ENCODE measurements around the gene RBBP8NL. TPM values are rescaled to one million over a fixed set of nuclear protein-coding genes. Genes with fewer than 3 reads are reported as not detected.

RBBP8NL gene
- total RNA-seq, 1 experiment from 2014 or later = not detected

- H3K4me1 Mint-ChIP-seq (ENCODE audit: insufficient read depth, unreplicated experiment) = no peaks in the 10 kb centered on the region
- DNase-seq (ENCODE audit: unreplicated experiment) = no peak
- ChIA-PET CTCF (interaction anchor here (0.6 to 0.7 kb wide), 3 partner anchors 145 to 1036 kb away, joined by 3 to 5 read pairs (median 4); partner anchors contain the start of gene TCFL5), POLR2A (no interaction called here)
- intact Hi-C loops (cut with micrococcal nuclease) = no loop called here
- TF ChIP-seq CTCF (IDR thresholded peaks at IDR 0.05; ENCODE audit: unreplicated experiment) = no peak
- H3K36me3 Mint-ChIP-seq (ENCODE audit: insufficient read depth, unreplicated experiment) = no peaks in the 10 kb centered on the region
- H3K4me3 Mint-ChIP-seq (ENCODE audit: unreplicated experiment) = no peak overlapping the region
- no peak overlapping the region for H3K27ac Mint-ChIP-seq (ENCODE audit: low read depth, unreplicated experiment)
- BruUV-seq (replicated peaks) = no TSS peak
- peaks cover 10% of the 10 kb centered on the region for H3K27me3 Mint-ChIP-seq (ENCODE audit: insufficient read depth, unreplicated experiment)
- no peaks in the 10 kb centered on the region for H3K9me3 Mint-ChIP-seq (ENCODE audit: unreplicated experiment)
These were observed 33.3 kb upstream of the RBBP8NL start for GRCh38 chr20:62460678-62461077.

- H3K36me3 Mint-ChIP-seq (ENCODE audit: insufficient read depth, unreplicated experiment) = no peaks in the 10 kb centered on the region
- ChIA-PET CTCF (no interaction called here), POLR2A (no interaction called here)
- no peak overlapping the region for H3K27ac Mint-ChIP-seq (ENCODE audit: low read depth, unreplicated experiment)
- H3K27me3 Mint-ChIP-seq (ENCODE audit: insufficient read depth, unreplicated experiment) = peaks cover 12% of the 10 kb centered on the region
- intact Hi-C loops (cut with micrococcal nuclease) = no loop called here
- no peak overlapping the region for H3K4me3 Mint-ChIP-seq (ENCODE audit: unreplicated experiment)
- no TSS peak for BruUV-seq (replicated peaks)
- no peaks in the 10 kb centered on the region for H3K4me1 Mint-ChIP-seq (ENCODE audit: insufficient read depth, unreplicated experiment)
- DNase-seq (ENCODE audit: unreplicated experiment) = no peak
- H3K9me3 Mint-ChIP-seq (ENCODE audit: unreplicated experiment) = no peaks in the 10 kb centered on the region
- no peak for TF ChIP-seq CTCF (IDR thresholded peaks at IDR 0.05; ENCODE audit: unreplicated experiment)
These were observed 32.1 kb upstream of the RBBP8NL start for GRCh38 chr20:62459488-62459887.

- no peak overlapping the region for H3K27ac Mint-ChIP-seq (ENCODE audit: low read depth, unreplicated experiment)
- H3K36me3 Mint-ChIP-seq (ENCODE audit: insufficient read depth, unreplicated experiment) = no peaks in the 10 kb centered on the region
- CTCF ChIA-PET = no interaction called here
- POLR2A ChIA-PET = no interaction called here
- no peak for TF ChIP-seq CTCF (IDR thresholded peaks at IDR 0.05; ENCODE audit: unreplicated experiment)
- intact Hi-C loops (cut with micrococcal nuclease) = no loop called here
- peaks cover 21% of the 10 kb centered on the region for H3K27me3 Mint-ChIP-seq (ENCODE audit: insufficient read depth, unreplicated experiment)
- H3K4me1 Mint-ChIP-seq (ENCODE audit: insufficient read depth, unreplicated experiment) = no peaks in the 10 kb centered on the region
- no TSS peak for BruUV-seq (replicated peaks)
- DNase-seq (ENCODE audit: unreplicated experiment) = no peak
- H3K9me3 Mint-ChIP-seq (ENCODE audit: unreplicated experiment) = no peaks in the 10 kb centered on the region
- H3K4me3 Mint-ChIP-seq (ENCODE audit: unreplicated experiment) = no peak overlapping the region
These were observed 31.2 kb upstream of the RBBP8NL start for GRCh38 chr20:62458275-62459251.

GRCh38 chr20:62457831-62458230, 30.5 kb upstream of the RBBP8NL start:
- H3K4me3 Mint-ChIP-seq (ENCODE audit: unreplicated experiment) = no peak overlapping the region
- DNase-seq (ENCODE audit: unreplicated experiment) = no peak
- H3K27me3 Mint-ChIP-seq (ENCODE audit: insufficient read depth, unreplicated experiment) = peaks cover 21% of the 10 kb centered on the region
- H3K4me1 Mint-ChIP-seq (ENCODE audit: insufficient read depth, unreplicated experiment) = no peaks in the 10 kb centered on the region
- intact Hi-C loops (cut with micrococcal nuclease) = no loop called here
- no TSS peak for BruUV-seq (replicated peaks)
- H3K36me3 Mint-ChIP-seq (ENCODE audit: insufficient read depth, unreplicated experiment) = no peaks in the 10 kb centered on the region
- POLR2A ChIA-PET = interaction anchor here (0.7 kb wide), 1 partner anchor 144 kb away, joined by 3 read pairs; no protein-coding TSS in a partner anchor
- CTCF ChIA-PET = no interaction called here
- H3K9me3 Mint-ChIP-seq (ENCODE audit: unreplicated experiment) = no peaks in the 10 kb centered on the region
- TF ChIP-seq CTCF (IDR thresholded peaks at IDR 0.05; ENCODE audit: unreplicated experiment) = no peak
- no peak overlapping the region for H3K27ac Mint-ChIP-seq (ENCODE audit: low read depth, unreplicated experiment)
